Right lobe of liver (tissue), 4 donors: ENCODE data around the gene MAB21L1.

ENCODE experiments used
- POLR2A ChIP-seq: fragments of 450-650 bp; IDR thresholded peaks from one replicate; pipeline ENCODE4 v1.6.1; 2017; ENCODE audit warnings: antibody characterized with exemption, mild to moderate bottlenecking
- TF ChIP-seq, protein P1 (sequence below), 4 donors: fragments of 200-600 bp in 3 of 4; fragments of 450-650 bp in 1 of 4; IDR thresholded peaks; one replicate each; pipeline versions ENCODE4 v1.5.1 to v1.8.0; 2016 to 2022; ENCODE audit warnings: antibody characterized with exemption in 4 of 4, mild to moderate bottlenecking in 2 of 4
- donor health status: DM: no; HTN: no; CAD: no.
- donor health status: DM: no; HTN: no; CAD: no.
- donor health status: DM: no; HTN: yes; CAD: no.

- TF ChIP-seq, protein P1, sequence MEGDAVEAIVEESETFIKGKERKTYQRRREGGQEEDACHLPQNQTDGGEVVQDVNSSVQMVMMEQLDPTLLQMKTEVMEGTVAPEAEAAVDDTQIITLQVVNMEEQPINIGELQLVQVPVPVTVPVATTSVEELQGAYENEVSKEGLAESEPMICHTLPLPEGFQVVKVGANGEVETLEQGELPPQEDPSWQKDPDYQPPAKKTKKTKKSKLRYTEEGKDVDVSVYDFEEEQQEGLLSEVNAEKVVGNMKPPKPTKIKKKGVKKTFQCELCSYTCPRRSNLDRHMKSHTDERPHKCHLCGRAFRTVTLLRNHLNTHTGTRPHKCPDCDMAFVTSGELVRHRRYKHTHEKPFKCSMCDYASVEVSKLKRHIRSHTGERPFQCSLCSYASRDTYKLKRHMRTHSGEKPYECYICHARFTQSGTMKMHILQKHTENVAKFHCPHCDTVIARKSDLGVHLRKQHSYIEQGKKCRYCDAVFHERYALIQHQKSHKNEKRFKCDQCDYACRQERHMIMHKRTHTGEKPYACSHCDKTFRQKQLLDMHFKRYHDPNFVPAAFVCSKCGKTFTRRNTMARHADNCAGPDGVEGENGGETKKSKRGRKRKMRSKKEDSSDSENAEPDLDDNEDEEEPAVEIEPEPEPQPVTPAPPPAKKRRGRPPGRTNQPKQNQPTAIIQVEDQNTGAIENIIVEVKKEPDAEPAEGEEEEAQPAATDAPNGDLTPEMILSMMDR (IDR thresholded peaks at IDR 0.05), result no peak
- no peak for TF ChIP-seq POLR2A
Measured at GRCh38 chr13:35472323-35472881, 4.1 kb downstream of the MAB21L1 start.
